NB4 (cell line): ENCODE results near the gene GRK6.

ENCODE experiments used
- POLR2A ChIP-seq: IDR thresholded peaks from 2 replicates; pipeline ENCODE4 v1.6.1; 2011; ENCODE audit warnings: mild to moderate bottlenecking; ENCODE audit not compliant: insufficient read length; ENCODE audit errors: extremely low read depth
- TF ChIP-seq, protein P1 (sequence below): IDR thresholded peaks from one replicate; pipeline ENCODE4 v1.5.1; 2012; ENCODE audit warnings: low read depth, low read length

DNA sequence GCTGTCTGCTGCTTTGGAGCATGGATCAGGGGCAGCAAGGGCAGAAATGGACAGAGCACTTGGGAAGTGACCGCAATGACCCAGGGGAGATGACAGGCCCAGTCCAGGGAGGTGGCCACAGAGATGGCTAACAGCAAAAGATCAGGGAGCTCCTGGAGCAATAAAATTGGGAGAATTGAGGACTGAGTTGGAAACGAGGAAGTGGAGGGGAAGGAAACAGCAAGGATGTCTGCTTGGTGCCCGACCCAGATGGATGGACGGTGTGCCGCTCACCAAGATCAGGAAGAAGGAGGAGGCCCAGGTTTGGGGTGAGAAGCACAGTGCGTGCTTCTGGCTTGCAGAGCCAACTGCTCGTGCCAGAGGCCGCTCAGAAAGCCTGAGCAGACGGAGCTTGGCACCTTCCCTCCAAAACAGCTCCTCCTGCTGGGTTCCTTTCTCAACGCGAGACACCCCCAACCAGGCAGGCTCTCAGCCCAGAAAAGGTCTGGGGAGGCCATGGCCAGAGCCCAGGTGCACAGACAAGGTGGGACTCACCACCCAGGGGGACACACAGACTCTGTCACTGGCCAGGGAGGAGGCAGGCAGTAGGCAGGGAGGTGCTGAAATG lies 44.0 kb upstream of the GRK6 start:
- TF ChIP-seq, protein P1, sequence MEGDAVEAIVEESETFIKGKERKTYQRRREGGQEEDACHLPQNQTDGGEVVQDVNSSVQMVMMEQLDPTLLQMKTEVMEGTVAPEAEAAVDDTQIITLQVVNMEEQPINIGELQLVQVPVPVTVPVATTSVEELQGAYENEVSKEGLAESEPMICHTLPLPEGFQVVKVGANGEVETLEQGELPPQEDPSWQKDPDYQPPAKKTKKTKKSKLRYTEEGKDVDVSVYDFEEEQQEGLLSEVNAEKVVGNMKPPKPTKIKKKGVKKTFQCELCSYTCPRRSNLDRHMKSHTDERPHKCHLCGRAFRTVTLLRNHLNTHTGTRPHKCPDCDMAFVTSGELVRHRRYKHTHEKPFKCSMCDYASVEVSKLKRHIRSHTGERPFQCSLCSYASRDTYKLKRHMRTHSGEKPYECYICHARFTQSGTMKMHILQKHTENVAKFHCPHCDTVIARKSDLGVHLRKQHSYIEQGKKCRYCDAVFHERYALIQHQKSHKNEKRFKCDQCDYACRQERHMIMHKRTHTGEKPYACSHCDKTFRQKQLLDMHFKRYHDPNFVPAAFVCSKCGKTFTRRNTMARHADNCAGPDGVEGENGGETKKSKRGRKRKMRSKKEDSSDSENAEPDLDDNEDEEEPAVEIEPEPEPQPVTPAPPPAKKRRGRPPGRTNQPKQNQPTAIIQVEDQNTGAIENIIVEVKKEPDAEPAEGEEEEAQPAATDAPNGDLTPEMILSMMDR: peak; percentile 32
- no peak for TF ChIP-seq POLR2A
